Upper lobe of left lung (tissue), 6 donors: Measurements from ENCODE around the gene SETD4. TPM values are rescaled to one million over a fixed set of nuclear protein-coding genes. Genes with fewer than 3 reads are reported as not detected.

Source experiments
- ATAC-seq, 2 donors: fragments of 200-7000 bp; cut with Tn5 transposase; one replicate each; pipeline ENCODE4 v1.9.1; 2022; ENCODE audit warnings: mild to moderate bottlenecking in 2 of 2, moderate library complexity in 2 of 2; ENCODE audit not compliant: low FRiP score in 2 of 2
- DNase-seq, 2 donors: peaks; one replicate each; pipeline ENCODE4 v3.0.0-alpha.2; 2019 to 2020
- H3K27ac ChIP-seq, 4 donors: fragments of 200-600 bp; sonication (generic); one replicate each; pipeline ENCODE4 v1.5.1; 2016 to 2019
- H3K27me3 ChIP-seq, 4 donors: fragments of 200-600 bp; sonication (generic); one replicate each; pipeline ENCODE4 v1.5.1; 2017 to 2019
- H3K36me3 ChIP-seq, 4 donors: fragments of 200-600 bp; sonication (generic); one replicate each; pipeline ENCODE4 v1.5.1; 2016 to 2019
- H3K4me1 ChIP-seq, 4 donors: fragments of 200-600 bp; sonication (generic); one replicate each; pipeline ENCODE4 v1.5.1; 2018 to 2019
- H3K4me3 ChIP-seq, 4 donors: fragments of 200-600 bp; sonication (generic); one replicate each; pipeline ENCODE4 v1.5.1; 2017 to 2019; ENCODE audit warnings: mild to moderate bottlenecking in 2 of 4, moderate library complexity in 1 of 4
- H3K9me3 ChIP-seq, 4 donors: fragments of 200-600 bp; sonication (generic); one replicate each; pipeline ENCODE4 v1.5.1; 2018 to 2019
- CTCF ChIP-seq, 6 experiments: fragments of 450-650 bp in 4 of 6; fragments of 200-600 bp in 2 of 6; sonication (generic) in 2 of 6; IDR thresholded peaks; one replicate each; pipeline ENCODE4 v1.5.1; 2016 to 2019; ENCODE audit warnings: antibody characterized with exemption in 6 of 6
- EP300 ChIP-seq, 4 donors: sonication (generic); formaldehyde crosslinking; IDR thresholded peaks; one replicate each; pipeline ENCODE4 v1.5.1; 2017; ENCODE audit warnings: antibody characterized with exemption in 4 of 4, control low read depth in 2 of 4
- POLR2A ChIP-seq, 4 donors: fragments of 450-650 bp; IDR thresholded peaks; one replicate each; pipeline ENCODE4 v1.5.1; 2016 to 2017; ENCODE audit warnings: antibody characterized with exemption in 4 of 4, mild to moderate bottlenecking in 2 of 4
- POLR2AphosphoS5 ChIP-seq, 2 donors: sonication (generic); formaldehyde crosslinking; IDR thresholded peaks; one replicate each; pipeline ENCODE4 v1.5.1; 2017; ENCODE audit warnings: antibody characterized with exemption in 2 of 2
- WGBS, 2 donors: methylation state at CpG; one replicate each; pipeline ENCODE4 v1.1.5; 2017 to 2018; 5-methylcytosine and 5-hydroxymethylcytosine counted together
- total RNA-seq, 6 donors: library from RNA; depleted of rRNA in 4 of 6; stranded (reverse); fragments of >200 nt in 4 of 6; gene quantifications; one replicate each; pipeline versions ENCODE4 v1.1.0 to v1.2.1, GENCODE V29; 2016 to 2021
- donor health status: DM: no; HTN: no; CAD: no; lungs with moderate emphysema.
- donor health status: DM: no; HTN: yes; CAD: no; lungs with severe emphysema.

Gene SETD4
- total RNA-seq, 6 donors from 2014 or later = 16.0 to 55.5 (median 25.1) TPM

GRCh38 chr21:36068748-36069398, 8.5 kb upstream of the SETD4 start:
- Histone ChIP-seq H3K4me1 (peaks cover 26 to 35% (median 31%) of the 10 kb centered on the region in 4 donors), H3K9me3 (peaks cover 0 to 6% (median 4%) of the 10 kb centered on the region in 4 donors), H3K4me3 (no peak overlapping the region), H3K36me3 (peaks cover 0 to 18% (median 6%) of the 10 kb centered on the region in 4 donors), H3K27ac (peak overlapping the region in 3 of 4 donors; percentile 82 to 86 (median 84)), H3K27me3 (no peaks in the 10 kb centered on the region)
- DNase-seq = no peak
- no peak for ATAC-seq
- 96 to 99% methylated on average over 5 of the region's 5 CpGs for whole genome bisulfite sequencing, 2 donors
- TF ChIP-seq POLR2A (IDR thresholded peaks at IDR 0.05) (no peak), CTCF (IDR thresholded peaks at IDR 0.05) (no peak), EP300 (IDR thresholded peaks at IDR 0.05) (no peak), POLR2AphosphoS5 (IDR thresholded peaks at IDR 0.05) (no peak)

- no peaks in the 10 kb centered on the region for H3K36me3 ChIP-seq
- H3K4me1 ChIP-seq = peaks cover 3 to 14% (median 8%) of the 10 kb centered on the region in 4 donors
- DNase-seq (no peak), ATAC-seq (no peak)
- WGBS, 2 donors = 46 to 73% methylated on average over 3 of the region's 3 CpGs
- H3K4me3 ChIP-seq = no peak overlapping the region
- H3K27me3 ChIP-seq = no peaks in the 10 kb centered on the region
- TF ChIP-seq POLR2AphosphoS5 (IDR thresholded peaks at IDR 0.05) (no peak), POLR2A (IDR thresholded peaks at IDR 0.05) (no peak), EP300 (IDR thresholded peaks at IDR 0.05) (no peak), CTCF (IDR thresholded peaks at IDR 0.05) (no peak)
- peaks cover 0 to 6% (median 4%) of the 10 kb centered on the region in 4 donors for H3K9me3 ChIP-seq
- H3K27ac ChIP-seq = no peak overlapping the region
Measured at GRCh38 chr21:36065497-36066036, 5.2 kb upstream of the SETD4 start.

GRCh38 chr21:36064085-36064460, 3.7 kb upstream of the SETD4 start:
- no peak for TF ChIP-seq EP300 (IDR thresholded peaks at IDR 0.05)
- TF ChIP-seq POLR2A (IDR thresholded peaks at IDR 0.05) = no peak
- no peak for TF ChIP-seq CTCF (IDR thresholded peaks at IDR 0.05)
- TF ChIP-seq POLR2AphosphoS5 (IDR thresholded peaks at IDR 0.05) = no peak
- DNase-seq (no peak), ATAC-seq (no peak)
- Histone ChIP-seq H3K4me3 (no peak overlapping the region), H3K27ac (no peak overlapping the region), H3K36me3 (no peaks in the 10 kb centered on the region), H3K9me3 (peaks cover 0 to 4% (median 3%) of the 10 kb centered on the region in 4 donors), H3K27me3 (no peaks in the 10 kb centered on the region), H3K4me1 (peaks cover 5 to 12% (median 6%) of the 10 kb centered on the region in 4 donors)
- WGBS, 2 donors = 82 to 88% methylated on average over 4 of the region's 4 CpGs

- WGBS, 2 donors = 85 to 87% methylated on average over 14 of the region's 14 CpGs
- no peak overlapping the region for H3K4me3 ChIP-seq
- peaks cover 8 to 12% (median 10%) of the 10 kb centered on the region in 4 donors for H3K4me1 ChIP-seq
- no peak overlapping the region for H3K27ac ChIP-seq
- ATAC-seq (no peak), DNase-seq (no peak)
- H3K27me3 ChIP-seq = no peaks in the 10 kb centered on the region
- TF ChIP-seq EP300 (IDR thresholded peaks at IDR 0.05) (no peak), CTCF (IDR thresholded peaks at IDR 0.05) (no peak), POLR2AphosphoS5 (IDR thresholded peaks at IDR 0.05) (no peak), POLR2A (IDR thresholded peaks at IDR 0.05) (no peak)
- H3K9me3 ChIP-seq = no peaks in the 10 kb centered on the region
- H3K36me3 ChIP-seq = no peaks in the 10 kb centered on the region
Measured at GRCh38 chr21:36063375-36064084, 3.2 kb upstream of the SETD4 start.
